Panc1 (cell line): Measurements from ENCODE around the gene FOXD1. TPM values are rescaled to one million over a fixed set of nuclear protein-coding genes. Genes with fewer than 3 reads are reported as not detected.
A peak's percentile ranks its signal among the peaks of the same experiment; 100 is the strongest.

Experiments
- ATAC-seq: fragments of 200-7000 bp; cut with Tn5 transposase; 2 replicates; pipeline ENCODE4 v1.9.1; 2020; ENCODE audit warnings: mild to moderate bottlenecking, moderate library complexity
- BruUV-seq: library from RNA; stranded (reverse); fragments of 400-500 nt; replicated peaks from 2 replicates; lab custom pipeline; 2021; lab: Mats Ljungman, UMichigan
- CTCF ChIA-PET: fragments of 300-600 bp; sonication (Branson Sonifier 250); formaldehyde crosslinking; loops from one replicate; lab custom pipeline; 2022; ENCODE audit warnings: antibody characterized with exemption; lab: Charles Lee
- POLR2A ChIA-PET: fragments of 300-600 bp; sonication (Branson Sonifier 250); formaldehyde crosslinking; loops from one replicate; lab custom pipeline; 2022; ENCODE audit warnings: antibody characterized with exemption; lab: Charles Lee
- DNase-seq: peaks from one replicate; pipeline ENCODE4 v3.0.0-alpha.2; 2010; ENCODE audit warnings: low read depth, low spot score
- H3K27ac ChIP-seq: 2 replicates; pipeline ENCODE4 v1.5.1; 2011; ENCODE audit warnings: mild to moderate bottlenecking, low read length, inconsistent platforms
- H3K27me3 ChIP-seq: fragments of 200-500 bp; sonication (Bioruptor generic); 2 replicates; pipeline ENCODE4 v1.6.0; 2014; ENCODE audit warnings: low read length, inconsistent platforms; ENCODE audit not compliant: control insufficient read depth, insufficient read depth
- H3K36me3 ChIP-seq: fragments of 200-500 bp; sonication (Bioruptor generic); 2 replicates; pipeline ENCODE4 v1.5.1; 2014; ENCODE audit warnings: inconsistent platforms, mild to moderate bottlenecking, low read length, moderate library complexity; ENCODE audit not compliant: control insufficient read depth, insufficient read depth
- H3K4me1 ChIP-seq: 2 replicates; pipeline ENCODE4 v1.5.1; 2011; ENCODE audit warnings: inconsistent platforms, mild to moderate bottlenecking, low read length, moderate library complexity; ENCODE audit not compliant: control insufficient read depth, insufficient read depth
- H3K4me3 ChIP-seq, 2 experiments: 2 replicates each; pipeline ENCODE4 v1.5.1; 2011 to 2012; ENCODE audit warnings: low read depth in 2 of 2, low read length in 2 of 2, mild to moderate bottlenecking in 2 of 2, inconsistent platforms in 1 of 2, moderate library complexity in 1 of 2
- H3K9me3 ChIP-seq: fragments of 200-500 bp; sonication (Bioruptor generic); 2 replicates; pipeline ENCODE4 v1.5.1; 2014; ENCODE audit warnings: low read depth, mild to moderate bottlenecking, inconsistent platforms, low read length, moderate library complexity; ENCODE audit not compliant: control insufficient read depth, insufficient read depth
- CTCF ChIP-seq: fragments of 450-650 bp; IDR thresholded peaks from 2 replicates; pipeline ENCODE4 v1.5.1; 2017; ENCODE audit warnings: mild to moderate bottlenecking
- POLR2AphosphoS5 ChIP-seq: IDR thresholded peaks from 2 replicates; pipeline ENCODE4 v1.6.1; 2012; ENCODE audit warnings: mild to moderate bottlenecking, low read depth, low read length, moderate library complexity
- REST ChIP-seq, 2 experiments: IDR thresholded peaks; 2 replicates each; pipeline ENCODE4 v1.6.1; 2011 to 2012; ENCODE audit warnings: low read depth in 2 of 2, control low read depth in 1 of 2, low read length in 1 of 2, mild to moderate bottlenecking in 1 of 2, moderate library complexity in 1 of 2; ENCODE audit not compliant: insufficient read depth in 1 of 2
- SIN3A ChIP-seq: IDR thresholded peaks from 2 replicates; pipeline ENCODE4 v1.6.1; 2012; ENCODE audit warnings: low read depth, mild to moderate bottlenecking, low read length, moderate library complexity, borderline replicate concordance; ENCODE audit not compliant: insufficient read depth
- TCF7L2 ChIP-seq: IDR thresholded peaks from 2 replicates; pipeline ENCODE4 v1.6.1; 2011; ENCODE audit warnings: mild to moderate bottlenecking, low read depth, low read length, inconsistent platforms
- in situ Hi-C: cut with HindIII; loops from 2 replicates; pipeline ENCODE4 v1.10.0; 2016; ENCODE audit warnings: low sequenced_read_pairs, low pct_unique_long_range_greater_than_20kb
- intact Hi-C: fragments of 100-400 bp; cut with micrococcal nuclease; formaldehyde crosslinking; loops from one replicate; pipeline ENCODE4 v1.10.0; 2022; ENCODE audit not compliant: unreplicated experiment
- total RNA-seq: library from RNA; stranded (reverse); gene quantifications from one replicate; pipeline ENCODE4 v1.2.1, GENCODE V29; 2021; ENCODE audit not compliant: unreplicated experiment

The FOXD1 gene
- total RNA-seq, 1 experiment from 2014 or later, result 63.3 TPM

GRCh38 chr5:73454379-73455036 is 5.9 kb upstream of the FOXD1 start:
- H3K27ac ChIP-seq, result no peak overlapping the region
- in situ Hi-C loops (no loop called here), intact Hi-C loops (loop anchor here (5.0 kb wide), 2 partner anchors 237 to 367 kb away; no protein-coding TSS in a partner anchor)
- no peak overlapping the region for H3K4me3 ChIP-seq
- ChIA-PET POLR2A (no interaction called here), CTCF (interaction anchor here (0.6 to 1.2 kb wide), 3 partner anchors 26 to 328 kb away, joined by 3 to 4 read pairs (median 3); no protein-coding TSS in a partner anchor)
- H3K36me3 ChIP-seq, result no peaks in the 10 kb centered on the region
- no TSS peak for BruUV-seq
- TF ChIP-seq CTCF (peak; percentile 92), POLR2AphosphoS5 (no peak)
- no peaks in the 10 kb centered on the region for H3K27me3 ChIP-seq
- DNase-seq, result peak; percentile 77
- no peaks in the 10 kb centered on the region for H3K9me3 ChIP-seq
- H3K4me1 ChIP-seq, result peaks cover 14% of the 10 kb centered on the region
- peak; percentile 67 for ATAC-seq

GRCh38 chr5:73452215-73452614 is 3.6 kb upstream of the FOXD1 start:
- in situ Hi-C loops, result no loop called here
- no peaks in the 10 kb centered on the region for H3K36me3 ChIP-seq
- peaks cover 14% of the 10 kb centered on the region for H3K4me1 ChIP-seq
- H3K4me3 ChIP-seq, result no peak overlapping the region
- TF ChIP-seq REST (IDR thresholded peaks at IDR 0.05; ENCODE audit: insufficient read depth in 1 of 2, low read depth in 2 of 2, low read length in 1 of 2), result no peak
- TF ChIP-seq POLR2AphosphoS5, result no peak
- no peak for TF ChIP-seq TCF7L2
- TF ChIP-seq SIN3A, result no peak
- TF ChIP-seq CTCF, result no peak
- H3K27me3 ChIP-seq, result no peaks in the 10 kb centered on the region
- ChIA-PET CTCF (no interaction called here), POLR2A (no interaction called here)
- no peaks in the 10 kb centered on the region for H3K9me3 ChIP-seq
- no peak for ATAC-seq
- intact Hi-C loops, result loop anchor here (5.0 kb wide), 2 partner anchors 235 to 365 kb away; no protein-coding TSS in a partner anchor
- BruUV-seq, result no TSS peak
- no peak for DNase-seq
- no peak overlapping the region for H3K27ac ChIP-seq
